Transverse colon (tissue), 3 donors: ENCODE results near the gene KBTBD7.

ENCODE experiments used
- CTCF ChIP-seq, 5 experiments: fragments of 200-600 bp in 3 of 5; fragments of 450-650 bp in 2 of 5; sonication (generic) in 3 of 5; IDR thresholded peaks; 1 replicate in 2 of 5; 2 replicates in 3 of 5; pipeline ENCODE4 v1.5.1; 2016 to 2017; ENCODE audit warnings: antibody characterized with exemption in 5 of 5, inconsistent platforms in 3 of 5, mild to moderate bottlenecking in 2 of 5, moderate library complexity in 1 of 5
- EP300 ChIP-seq: sonication (generic); formaldehyde crosslinking; IDR thresholded peaks from one replicate; pipeline ENCODE4 v1.6.1; 2017; ENCODE audit warnings: antibody characterized with exemption, low read depth
- POLR2A ChIP-seq: fragments of 450-650 bp; IDR thresholded peaks from one replicate; pipeline ENCODE4 v1.6.1; 2016; ENCODE audit warnings: antibody characterized with exemption, mild to moderate bottlenecking, moderate library complexity

GRCh38 chr13:41152005-41152404 is 42.4 kb downstream of the KBTBD7 start:
- TF ChIP-seq EP300 (no peak), POLR2A (no peak), CTCF (IDR thresholded peaks at IDR 0.05) (no peak)
